ENCODE results near the gene CHGA.

DNA sequence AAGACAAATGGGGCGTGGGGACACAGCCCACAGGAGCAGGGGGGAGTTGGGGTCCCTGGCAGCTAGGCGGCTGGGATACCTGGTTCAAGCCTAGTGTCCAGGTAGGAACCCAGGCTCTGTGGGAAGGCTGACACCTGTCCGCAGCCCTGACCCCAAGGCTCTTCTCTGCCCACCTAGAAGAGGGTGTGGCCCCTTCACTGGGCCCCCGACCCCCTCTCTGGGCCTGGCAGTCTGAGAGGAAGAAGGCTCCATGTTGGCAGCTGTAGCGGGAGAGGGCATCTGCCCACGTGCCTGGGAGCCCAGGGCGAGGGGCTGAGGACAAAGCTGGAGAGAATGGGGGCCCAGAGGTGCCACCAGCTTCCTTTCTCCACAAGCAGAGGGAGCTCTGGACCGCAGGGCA is 10.5 kb downstream of the CHGA start:
- TF ChIP-seq, protein P1, sequence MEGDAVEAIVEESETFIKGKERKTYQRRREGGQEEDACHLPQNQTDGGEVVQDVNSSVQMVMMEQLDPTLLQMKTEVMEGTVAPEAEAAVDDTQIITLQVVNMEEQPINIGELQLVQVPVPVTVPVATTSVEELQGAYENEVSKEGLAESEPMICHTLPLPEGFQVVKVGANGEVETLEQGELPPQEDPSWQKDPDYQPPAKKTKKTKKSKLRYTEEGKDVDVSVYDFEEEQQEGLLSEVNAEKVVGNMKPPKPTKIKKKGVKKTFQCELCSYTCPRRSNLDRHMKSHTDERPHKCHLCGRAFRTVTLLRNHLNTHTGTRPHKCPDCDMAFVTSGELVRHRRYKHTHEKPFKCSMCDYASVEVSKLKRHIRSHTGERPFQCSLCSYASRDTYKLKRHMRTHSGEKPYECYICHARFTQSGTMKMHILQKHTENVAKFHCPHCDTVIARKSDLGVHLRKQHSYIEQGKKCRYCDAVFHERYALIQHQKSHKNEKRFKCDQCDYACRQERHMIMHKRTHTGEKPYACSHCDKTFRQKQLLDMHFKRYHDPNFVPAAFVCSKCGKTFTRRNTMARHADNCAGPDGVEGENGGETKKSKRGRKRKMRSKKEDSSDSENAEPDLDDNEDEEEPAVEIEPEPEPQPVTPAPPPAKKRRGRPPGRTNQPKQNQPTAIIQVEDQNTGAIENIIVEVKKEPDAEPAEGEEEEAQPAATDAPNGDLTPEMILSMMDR (IDR thresholded peaks at IDR 0.05; ENCODE audit: poor library complexity, severe bottlenecking): no peak
- no peak for TF ChIP-seq TAF1 (IDR thresholded peaks at IDR 0.05; ENCODE audit: low read depth)

Data from neural cell (in vitro differentiated cells).